HG03280 (cell line): ENCODE measurements around the gene IGFBP6.
"Not testable (repeated sequence)": the region's sequence is repeated elsewhere in the genome, so short reads cannot be mapped to it uniquely, and the experiment has no call there.

Source experiments
- ATAC-seq: cut with Tn5 transposase; IDR thresholded peaks from one replicate; pipeline ENCODE4 v1.9.1; 2021; ENCODE audit warnings: mild to moderate bottlenecking, moderate library complexity; ENCODE audit not compliant: unreplicated experiment

Gene IGFBP6

GRCh38 chr12:53096089-53096741, 1.3 kb upstream of the IGFBP6 start:
- no peak for ATAC-seq

GRCh38 chr12:53096759-53097158, 708 bp upstream of the IGFBP6 start:
- no peak for ATAC-seq

GRCh38 chr12:53097207-53097563, 282 bp upstream of the IGFBP6 start:
- ATAC-seq, result no peak

- ATAC-seq, result no peak
Measured at GRCh38 chr12:53098354-53098981, 1.0 kb downstream of the IGFBP6 start.

- ATAC-seq, result no peak
Measured at GRCh38 chr12:53099071-53099882, 1.8 kb downstream of the IGFBP6 start.

- no peak for ATAC-seq
Measured at GRCh38 chr12:53100466-53101151, 3.1 kb downstream of the IGFBP6 start.

GRCh38 chr12:53101266-53101665, 3.8 kb downstream of the IGFBP6 start:
- ATAC-seq, result no peak

- ATAC-seq, result no peak
Measured at GRCh38 chr12:53101931-53102781, 4.7 kb downstream of the IGFBP6 start.

- no peak for ATAC-seq
Measured at GRCh38 chr12:53102883-53103807, 5.7 kb downstream of the IGFBP6 start, which contains the start of gene SOAT2. TSS of gene SOAT2 (plus strand) at chr12:53103486. CDS start at chr12:53103578, 92 bp downstream.

- no peak for ATAC-seq
Measured at GRCh38 chr12:53103860-53104305, 6.4 kb downstream of the IGFBP6 start.

- ATAC-seq, result no peak
Measured at GRCh38 chr12:53105256-53105655, 7.8 kb downstream of the IGFBP6 start.

GRCh38 chr12:53105712-53106439, 8.4 kb downstream of the IGFBP6 start:
- no peak for ATAC-seq

GRCh38 chr12:53107122-53107521, 9.7 kb downstream of the IGFBP6 start:
- ATAC-seq, result no peak

- not testable (repeated sequence) for ATAC-seq
Measured at GRCh38 chr12:53112431-53112830, 15.0 kb downstream of the IGFBP6 start.

GRCh38 chr12:53113136-53113705, 15.8 kb downstream of the IGFBP6 start:
- ATAC-seq, result no peak

GRCh38 chr12:53113951-53114350, 16.5 kb downstream of the IGFBP6 start:
- ATAC-seq, result no peak

- no peak for ATAC-seq
Measured at GRCh38 chr12:53115112-53115890, 17.8 kb downstream of the IGFBP6 start.
